Measurements from ENCODE around the gene SENP8.
A peak's percentile ranks its signal among the peaks of the same experiment; 100 is the strongest.

The SENP8 gene

GRCh38 chr15:72141171-72142084, 23.2 kb downstream of the SENP8 start:
- DNase-seq (ENCODE audit: low read depth) = peak; percentile 82
- no peak overlapping the region for H3K4me3 ChIP-seq (ENCODE audit: low read depth, low read length)
- TF ChIP-seq CTCF (IDR thresholded peaks at IDR 0.05; ENCODE audit: low read depth, low read length, missing control alignments) = no peak

GRCh38 chr15:72146221-72146620, 28.0 kb downstream of the SENP8 start:
- no peak for DNase-seq (ENCODE audit: low read depth)
- H3K4me3 ChIP-seq (ENCODE audit: low read depth, low read length) = no peak overlapping the region
- TF ChIP-seq CTCF (IDR thresholded peaks at IDR 0.05; ENCODE audit: low read depth, low read length, missing control alignments) = no peak

GRCh38 chr15:72146934-72147333, 28.7 kb downstream of the SENP8 start:
- no peak for DNase-seq (ENCODE audit: low read depth)
- TF ChIP-seq CTCF (IDR thresholded peaks at IDR 0.05; ENCODE audit: low read depth, low read length, missing control alignments) = no peak
- H3K4me3 ChIP-seq (ENCODE audit: low read depth, low read length) = no peak overlapping the region

GRCh38 chr15:72147418-72147817, 29.2 kb downstream of the SENP8 start:
- no peak for DNase-seq (ENCODE audit: low read depth)
- TF ChIP-seq CTCF (IDR thresholded peaks at IDR 0.05; ENCODE audit: low read depth, low read length, missing control alignments) = no peak
- no peak overlapping the region for H3K4me3 ChIP-seq (ENCODE audit: low read depth, low read length)

- H3K4me3 ChIP-seq (ENCODE audit: low read depth, low read length) = no peak overlapping the region
- no peak for DNase-seq (ENCODE audit: low read depth)
- no peak for TF ChIP-seq CTCF (IDR thresholded peaks at IDR 0.05; ENCODE audit: low read depth, low read length, missing control alignments)
These were observed 35.2 kb downstream of the SENP8 start for GRCh38 chr15:72153269-72154000.

GRCh38 chr15:72154316-72154715, 36.1 kb downstream of the SENP8 start:
- no peak for DNase-seq (ENCODE audit: low read depth)
- no peak for TF ChIP-seq CTCF (IDR thresholded peaks at IDR 0.05; ENCODE audit: low read depth, low read length, missing control alignments)
- H3K4me3 ChIP-seq (ENCODE audit: low read depth, low read length) = no peak overlapping the region

Data from GM12864 (cell line).